H54 (cell line): ENCODE measurements around the gene NCKAP5.

Source experiments
- DNase-seq: peaks from one replicate; pipeline ENCODE4 v3.0.0; 2011; ENCODE audit warnings: low spot score, mixed read lengths; ENCODE audit not compliant: insufficient read length
- FAIRE-seq: peaks from 3 replicates; lab custom pipeline; 2011; peaks lifted over from hg19 to GRCh38; lab: Jason Lieb, UNC
- POLR2A ChIP-seq: IDR thresholded peaks from 2 replicates; pipeline ENCODE4 v1.6.1; 2011; ENCODE audit warnings: low read depth, mild to moderate bottlenecking, low read length

Gene NCKAP5

DNA sequence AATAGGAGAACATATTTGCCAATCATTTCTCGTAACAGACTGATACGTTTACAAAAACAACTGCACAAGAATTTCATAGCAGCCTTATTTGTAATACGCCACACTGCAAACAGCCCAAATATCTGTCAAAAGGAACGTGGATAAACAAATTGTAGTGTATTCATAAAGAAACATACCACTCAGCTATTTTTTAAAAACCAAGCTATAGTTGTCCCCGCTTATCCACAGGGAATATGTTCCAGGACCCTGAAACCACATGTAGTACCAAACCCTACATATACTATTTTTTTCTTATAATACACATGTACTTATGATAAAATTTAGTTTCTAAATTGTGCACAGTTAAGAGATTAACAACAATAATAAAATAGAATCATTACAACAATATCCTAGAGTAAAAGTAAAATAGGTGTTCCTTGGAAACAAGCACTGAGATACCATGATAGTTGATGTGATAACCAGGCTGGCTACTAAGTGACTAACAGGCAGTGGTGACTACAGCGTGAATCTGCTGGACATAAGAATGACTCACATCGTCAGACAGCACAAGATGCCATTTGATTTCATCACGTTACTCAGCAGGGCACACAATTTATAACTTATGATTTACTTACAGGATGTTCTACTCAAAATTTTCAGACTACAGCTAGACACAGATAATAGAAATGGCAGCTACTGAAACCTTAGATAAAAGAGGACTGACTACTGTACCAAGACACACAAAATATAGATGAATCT lies 367.4 kb downstream of the NCKAP5 start:
- TF ChIP-seq POLR2A: no peak
- FAIRE-seq (peak; percentile 97), DNase-seq (peak; percentile 4)

DNA sequence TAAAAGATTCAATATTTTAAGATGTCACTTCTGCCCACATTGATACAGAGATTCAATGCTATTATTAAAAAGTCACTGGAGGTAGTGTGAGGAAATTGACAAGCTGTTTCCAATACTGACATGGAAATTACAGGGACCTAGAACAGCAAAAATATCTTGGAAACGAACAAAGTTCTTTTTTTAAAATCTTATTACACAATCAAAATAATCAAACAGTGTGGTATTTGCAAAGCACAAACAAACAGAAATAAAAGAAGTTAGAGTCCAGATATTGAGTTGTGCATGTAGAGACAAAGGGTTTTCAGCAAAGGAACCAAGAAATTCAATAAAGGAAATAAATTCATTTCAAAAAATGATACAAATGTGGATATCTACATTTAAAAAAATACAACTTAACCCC lies 369.6 kb downstream of the NCKAP5 start:
- no peak for FAIRE-seq
- DNase-seq: no peak
- TF ChIP-seq POLR2A: no peak

DNA sequence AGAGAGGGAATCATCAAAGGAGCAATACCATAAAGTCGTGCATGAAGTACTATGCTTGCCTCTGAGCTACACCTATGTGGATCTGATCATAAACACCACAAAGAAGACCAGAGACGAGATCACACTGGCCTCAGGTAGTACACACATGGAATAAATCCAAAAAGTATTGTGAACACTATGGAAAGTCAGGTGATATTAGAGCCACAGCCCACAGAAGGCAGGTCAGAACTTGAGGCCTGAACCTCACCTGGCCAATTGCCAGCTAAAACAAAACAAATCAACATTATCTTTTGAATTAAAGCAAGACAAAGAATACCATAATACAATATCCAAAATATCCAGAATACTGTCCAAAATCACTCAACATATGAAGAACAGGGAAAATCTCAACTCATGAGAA lies 371.1 kb downstream of the NCKAP5 start:
- TF ChIP-seq POLR2A: no peak
- no peak for DNase-seq
- FAIRE-seq: no peak

DNA sequence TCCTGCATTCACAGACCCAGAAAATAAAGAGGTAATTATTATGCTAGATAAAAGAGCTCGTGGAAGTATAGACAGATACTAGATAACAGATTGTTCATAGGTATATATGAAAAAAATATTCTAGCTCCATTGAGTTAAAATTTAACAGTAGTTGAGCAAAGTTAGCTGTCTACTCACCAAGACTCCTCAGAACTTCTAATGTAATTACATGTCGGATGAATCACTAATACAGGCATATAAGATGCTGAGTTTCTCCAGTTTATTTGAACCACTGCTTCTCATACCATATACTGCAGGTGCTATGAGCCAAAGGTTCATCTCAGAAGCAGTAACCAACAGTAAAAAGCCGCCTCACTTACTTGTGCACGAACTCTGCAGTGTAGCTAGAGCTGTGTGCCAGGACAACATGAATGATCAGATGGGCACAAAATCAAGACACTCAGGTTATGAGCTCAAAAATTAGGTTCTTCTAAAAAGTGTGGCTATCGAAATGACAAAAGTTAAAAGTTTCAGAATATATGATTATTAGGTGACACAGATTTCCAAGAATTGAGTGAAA lies 373.4 kb downstream of the NCKAP5 start:
- no peak for TF ChIP-seq POLR2A
- FAIRE-seq (no peak), DNase-seq (no peak)

DNA sequence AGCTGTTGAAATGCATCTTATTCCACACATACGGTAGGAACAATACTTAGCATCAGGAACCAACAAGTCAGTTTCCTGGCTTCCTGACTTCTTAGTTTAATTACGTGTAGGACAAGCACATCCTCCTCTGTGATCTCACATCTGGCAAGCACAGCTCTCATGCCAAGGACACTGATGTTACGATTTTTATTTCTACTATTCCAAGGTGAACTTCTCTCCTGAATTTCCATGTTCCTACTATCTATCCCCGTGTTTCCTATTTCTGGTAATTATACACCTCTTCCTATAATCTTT lies 374.0 kb downstream of the NCKAP5 start:
- DNase-seq (no peak), FAIRE-seq (no peak)
- no peak for TF ChIP-seq POLR2A

DNA sequence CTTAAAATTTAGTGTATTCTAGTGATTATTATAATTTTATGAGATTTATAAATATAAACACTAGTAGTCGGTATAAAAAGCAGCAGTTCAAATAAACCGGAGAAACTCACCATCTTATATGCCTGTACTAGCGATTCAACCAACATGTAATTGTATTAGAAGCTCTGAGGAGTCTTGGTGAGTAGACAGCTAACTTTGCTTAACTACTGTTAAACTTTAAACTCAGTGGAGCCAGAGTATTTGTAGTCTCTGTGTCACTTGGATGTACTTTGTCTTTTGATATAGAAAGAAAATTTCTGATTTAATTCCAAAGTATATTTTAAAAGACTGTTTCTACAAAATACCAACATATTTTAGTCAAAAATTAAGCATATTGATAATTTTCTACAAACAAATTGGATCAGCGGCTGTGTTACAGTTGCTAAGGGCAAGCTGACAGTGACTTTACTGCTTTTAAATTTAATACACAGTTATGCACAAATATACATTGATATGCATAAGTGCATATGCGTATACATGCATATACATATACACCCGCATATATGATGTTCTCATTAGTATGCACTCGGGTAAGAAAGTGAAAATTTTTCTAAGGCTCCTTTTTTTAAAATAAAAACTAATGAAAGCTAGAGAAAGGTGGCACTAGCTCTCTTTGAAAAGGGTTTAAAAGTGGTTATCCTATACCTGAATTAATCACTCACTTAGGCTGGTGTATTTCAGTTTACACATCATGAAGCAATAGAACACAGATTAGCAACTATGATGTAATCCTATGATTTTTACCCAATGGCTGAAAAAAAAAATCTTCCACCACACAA lies 374.5 kb downstream of the NCKAP5 start:
- DNase-seq (no peak), FAIRE-seq (no peak)
- no peak for TF ChIP-seq POLR2A

DNA sequence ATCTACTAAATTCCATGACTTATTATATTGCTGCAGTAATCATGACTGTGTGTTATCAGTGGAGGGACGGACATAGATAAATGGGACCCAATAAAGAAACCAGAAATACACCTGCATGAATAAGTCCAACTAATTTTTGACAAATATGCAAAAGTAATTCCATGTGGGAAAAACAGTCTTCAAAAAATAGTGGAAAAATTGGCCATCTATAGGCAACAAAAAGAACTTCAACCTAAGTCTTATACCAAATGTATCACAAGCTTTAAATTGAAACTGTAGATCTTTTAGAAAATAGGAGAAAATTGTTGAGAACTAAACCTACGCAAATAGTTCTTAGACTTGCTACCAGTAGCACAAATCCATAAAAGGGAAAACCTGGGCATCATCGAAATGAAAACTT lies 376.2 kb downstream of the NCKAP5 start:
- FAIRE-seq: no peak
- no peak for TF ChIP-seq POLR2A
- no peak for DNase-seq

DNA sequence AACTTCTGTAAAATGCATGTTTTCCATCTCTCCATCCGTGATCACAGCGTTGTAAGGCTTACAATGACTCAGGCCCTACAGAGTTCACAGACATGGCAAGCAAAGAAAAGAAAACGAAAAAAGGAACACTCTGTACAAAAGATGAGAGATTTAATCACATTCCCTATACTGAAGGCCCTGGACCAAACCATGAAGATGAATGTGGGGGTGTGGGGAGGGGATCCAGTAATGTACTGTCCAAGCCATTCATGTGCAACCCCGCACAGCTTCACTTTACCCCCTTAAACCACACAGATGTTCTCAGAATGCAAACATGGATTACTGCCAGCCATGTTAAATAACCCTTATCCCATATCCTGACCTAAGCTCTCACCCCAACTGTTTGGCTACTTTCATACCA lies 391.1 kb downstream of the NCKAP5 start:
- TF ChIP-seq POLR2A: no peak
- DNase-seq: no peak

DNA sequence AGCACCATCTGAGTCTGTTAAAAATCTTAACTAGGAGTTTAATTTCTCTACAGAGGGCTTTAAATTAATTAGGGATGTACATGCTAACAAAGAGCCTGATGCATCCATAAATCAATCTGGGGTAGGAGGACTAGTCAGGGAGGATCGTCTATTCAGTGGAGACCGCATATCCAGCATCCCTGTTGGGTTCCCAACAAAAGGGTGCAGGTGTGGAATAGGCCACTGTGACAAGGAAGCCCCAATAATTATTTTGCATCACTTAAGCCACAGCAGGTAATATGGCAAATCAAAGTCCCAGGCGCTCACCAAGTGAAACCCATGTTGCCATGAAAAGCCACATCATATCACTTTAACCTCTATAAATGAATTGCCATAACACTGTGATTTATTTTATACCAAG lies 392.3 kb downstream of the NCKAP5 start:
- FAIRE-seq: no peak

More for the DNA sequence above, 391.1 kb downstream of the NCKAP5 start:
- no peak for FAIRE-seq

DNA sequence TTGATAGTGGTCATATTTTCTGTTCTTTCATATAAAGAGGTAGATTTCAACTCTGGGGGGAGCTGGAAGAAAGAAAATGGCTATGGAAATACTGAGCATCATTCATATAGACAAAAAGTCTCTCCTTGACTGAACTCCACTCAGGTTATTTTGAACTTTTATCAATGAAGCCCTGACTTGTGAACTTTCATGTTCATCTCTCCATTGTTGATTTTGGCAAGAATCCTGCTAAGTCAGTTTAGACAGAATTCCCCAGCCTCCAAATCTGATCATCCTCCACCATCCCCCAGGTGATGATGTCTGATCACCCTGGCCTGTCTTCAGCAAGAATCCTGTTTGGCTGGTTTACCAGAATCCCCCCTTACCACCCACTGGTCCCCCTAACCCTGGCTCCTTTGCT lies 395.0 kb downstream of the NCKAP5 start:
- TF ChIP-seq POLR2A: no peak
- DNase-seq: no peak
- no peak for FAIRE-seq

More for the DNA sequence above, 392.3 kb downstream of the NCKAP5 start:
- no peak for DNase-seq
- TF ChIP-seq POLR2A: no peak

DNA sequence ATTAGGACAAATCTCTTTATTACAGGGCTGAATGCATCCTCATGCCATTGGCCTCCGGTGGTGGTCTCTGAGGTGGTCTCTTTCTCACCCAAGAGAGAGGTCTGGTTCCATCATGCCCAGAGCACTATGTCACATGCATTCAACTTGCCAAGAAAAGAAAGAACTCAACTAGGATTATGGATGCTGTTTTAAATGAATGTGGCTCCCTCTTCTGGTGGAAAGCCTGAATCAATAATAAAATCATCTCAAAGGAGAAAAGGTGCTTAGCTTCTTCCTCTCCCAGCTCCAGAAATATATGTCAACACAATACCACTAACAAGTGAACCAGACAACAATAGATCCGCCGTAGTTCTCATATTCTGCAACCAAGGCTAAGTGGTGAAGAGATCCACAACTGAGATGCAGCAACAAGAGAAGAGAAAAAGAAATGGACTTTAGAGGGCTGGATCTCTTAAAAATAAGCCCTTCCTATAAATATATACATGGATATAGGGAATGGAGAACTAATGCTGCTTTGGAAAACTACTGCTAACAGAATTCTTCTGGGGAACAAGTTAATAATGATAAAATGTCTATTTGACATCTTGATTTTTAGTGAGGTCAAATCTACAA lies 396.8 kb downstream of the NCKAP5 start:
- DNase-seq: no peak
- FAIRE-seq: peak; percentile 83
- no peak for TF ChIP-seq POLR2A

DNA sequence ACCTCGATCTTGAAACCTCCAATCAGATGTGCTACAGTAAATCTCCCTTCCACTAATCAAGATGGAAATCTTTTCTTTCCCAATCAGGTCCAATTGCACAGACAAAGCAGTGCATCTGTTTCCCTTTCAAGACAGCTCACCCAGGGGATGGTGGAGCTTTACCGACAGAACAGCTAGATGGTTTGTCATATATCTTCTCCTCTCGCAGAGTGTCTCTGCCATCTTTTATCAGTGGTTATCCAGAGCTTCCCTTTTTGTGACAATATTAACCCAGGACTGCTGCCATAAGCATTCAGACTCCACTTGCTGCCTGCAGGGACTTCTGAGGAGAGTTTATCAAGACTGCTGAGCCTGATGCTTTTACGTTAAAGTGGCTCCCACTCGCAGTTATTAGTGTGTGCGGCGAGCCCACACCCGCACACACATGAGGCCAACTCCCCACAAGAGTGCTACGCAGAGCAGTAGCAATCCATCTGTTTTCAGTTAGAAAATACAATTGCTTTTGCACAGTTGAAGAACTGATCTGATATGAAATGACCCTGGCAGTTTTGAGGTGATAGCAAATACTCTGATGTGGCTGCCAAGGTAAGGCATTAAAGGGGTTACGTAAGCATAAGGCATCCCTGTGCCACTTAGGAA lies 398.9 kb downstream of the NCKAP5 start:
- DNase-seq: no peak
- FAIRE-seq: no peak
- no peak for TF ChIP-seq POLR2A

DNA sequence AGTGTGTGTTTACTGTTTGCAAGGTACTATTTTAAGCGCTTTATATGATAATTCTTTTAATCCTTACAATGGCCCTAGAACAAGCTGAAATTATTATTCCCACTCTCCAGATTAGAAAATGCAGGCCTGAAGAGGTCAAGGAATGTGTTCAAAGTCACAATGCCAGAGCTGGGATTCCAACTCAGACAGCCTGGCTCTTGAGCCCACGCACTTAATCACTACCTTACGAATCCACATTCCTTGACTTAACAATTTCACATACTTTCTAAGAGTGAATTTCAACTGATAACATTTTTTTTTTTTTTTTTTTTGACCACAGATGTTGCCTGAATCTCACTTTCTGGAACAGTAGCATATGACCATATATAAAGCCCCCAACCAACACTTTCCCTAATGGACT lies 400.3 kb downstream of the NCKAP5 start:
- DNase-seq (no peak), FAIRE-seq (no peak)
- no peak for TF ChIP-seq POLR2A

DNA sequence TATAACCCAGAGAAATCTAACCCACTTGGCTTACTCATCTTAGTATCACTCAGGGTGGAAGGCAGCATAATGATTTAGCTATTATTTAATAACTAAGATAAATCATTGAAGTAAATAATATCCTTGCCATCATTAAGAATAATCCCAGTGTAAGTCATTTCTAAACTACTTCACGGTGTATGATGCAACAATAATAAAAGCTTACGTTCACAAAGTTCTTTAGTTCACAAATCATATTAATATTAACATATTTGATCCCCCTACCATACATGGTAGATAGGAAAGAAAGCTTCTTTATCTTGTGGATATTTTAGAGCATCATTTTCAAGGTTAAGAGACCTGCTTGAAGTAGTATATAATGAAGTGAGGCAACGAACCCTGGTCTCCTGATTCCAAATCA lies 401.0 kb downstream of the NCKAP5 start:
- no peak for FAIRE-seq
- no peak for TF ChIP-seq POLR2A
- DNase-seq: no peak
